ENCODE results near the gene SQSTM1.

DNA sequence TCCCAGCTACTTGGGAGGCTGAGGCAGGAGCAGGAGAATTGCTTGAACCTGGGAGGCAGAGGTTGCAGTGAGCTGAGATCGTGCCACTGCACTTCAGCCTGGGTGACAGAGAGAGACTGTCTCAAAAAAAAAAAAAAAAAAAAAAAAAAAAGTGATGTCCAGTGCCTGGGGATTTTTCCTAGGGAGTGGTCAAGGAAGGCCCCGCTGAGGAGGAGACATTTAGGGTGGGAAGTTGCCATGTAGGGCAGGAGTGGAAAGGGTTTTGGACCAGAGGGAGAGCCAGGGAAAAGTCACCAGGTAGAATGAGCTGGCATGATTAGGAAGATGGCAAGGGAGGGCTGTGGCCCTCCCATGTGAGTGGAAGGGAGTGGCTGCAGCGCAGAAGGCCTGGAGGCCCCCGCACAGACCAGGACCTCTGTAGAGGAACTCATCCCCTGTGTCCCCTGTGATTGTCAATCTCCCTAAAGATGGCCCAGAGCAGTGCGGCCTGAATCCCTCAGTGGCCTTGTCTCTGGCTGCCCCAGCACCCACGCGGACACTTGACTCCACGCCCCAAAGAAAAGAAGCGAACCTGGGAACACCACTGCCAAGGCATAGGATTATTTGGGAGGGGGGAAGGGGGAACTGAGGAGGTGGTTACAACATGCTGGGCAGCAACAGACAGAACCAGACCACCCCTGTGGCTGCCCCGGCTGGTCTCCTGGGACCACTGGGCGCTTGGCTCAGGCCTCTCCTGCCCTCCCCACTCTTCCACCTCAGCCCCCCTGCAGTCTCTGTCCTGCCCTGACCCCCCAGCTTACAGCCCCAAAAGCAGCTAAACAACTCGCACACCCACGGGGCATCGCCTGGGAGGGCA, 2.6 kb upstream of the SQSTM1 start:
- TF ChIP-seq, protein P1, sequence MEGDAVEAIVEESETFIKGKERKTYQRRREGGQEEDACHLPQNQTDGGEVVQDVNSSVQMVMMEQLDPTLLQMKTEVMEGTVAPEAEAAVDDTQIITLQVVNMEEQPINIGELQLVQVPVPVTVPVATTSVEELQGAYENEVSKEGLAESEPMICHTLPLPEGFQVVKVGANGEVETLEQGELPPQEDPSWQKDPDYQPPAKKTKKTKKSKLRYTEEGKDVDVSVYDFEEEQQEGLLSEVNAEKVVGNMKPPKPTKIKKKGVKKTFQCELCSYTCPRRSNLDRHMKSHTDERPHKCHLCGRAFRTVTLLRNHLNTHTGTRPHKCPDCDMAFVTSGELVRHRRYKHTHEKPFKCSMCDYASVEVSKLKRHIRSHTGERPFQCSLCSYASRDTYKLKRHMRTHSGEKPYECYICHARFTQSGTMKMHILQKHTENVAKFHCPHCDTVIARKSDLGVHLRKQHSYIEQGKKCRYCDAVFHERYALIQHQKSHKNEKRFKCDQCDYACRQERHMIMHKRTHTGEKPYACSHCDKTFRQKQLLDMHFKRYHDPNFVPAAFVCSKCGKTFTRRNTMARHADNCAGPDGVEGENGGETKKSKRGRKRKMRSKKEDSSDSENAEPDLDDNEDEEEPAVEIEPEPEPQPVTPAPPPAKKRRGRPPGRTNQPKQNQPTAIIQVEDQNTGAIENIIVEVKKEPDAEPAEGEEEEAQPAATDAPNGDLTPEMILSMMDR (IDR thresholded peaks at IDR 0.05; ENCODE audit: insufficient read depth, low read length): no peak
- TF ChIP-seq, protein P2, sequence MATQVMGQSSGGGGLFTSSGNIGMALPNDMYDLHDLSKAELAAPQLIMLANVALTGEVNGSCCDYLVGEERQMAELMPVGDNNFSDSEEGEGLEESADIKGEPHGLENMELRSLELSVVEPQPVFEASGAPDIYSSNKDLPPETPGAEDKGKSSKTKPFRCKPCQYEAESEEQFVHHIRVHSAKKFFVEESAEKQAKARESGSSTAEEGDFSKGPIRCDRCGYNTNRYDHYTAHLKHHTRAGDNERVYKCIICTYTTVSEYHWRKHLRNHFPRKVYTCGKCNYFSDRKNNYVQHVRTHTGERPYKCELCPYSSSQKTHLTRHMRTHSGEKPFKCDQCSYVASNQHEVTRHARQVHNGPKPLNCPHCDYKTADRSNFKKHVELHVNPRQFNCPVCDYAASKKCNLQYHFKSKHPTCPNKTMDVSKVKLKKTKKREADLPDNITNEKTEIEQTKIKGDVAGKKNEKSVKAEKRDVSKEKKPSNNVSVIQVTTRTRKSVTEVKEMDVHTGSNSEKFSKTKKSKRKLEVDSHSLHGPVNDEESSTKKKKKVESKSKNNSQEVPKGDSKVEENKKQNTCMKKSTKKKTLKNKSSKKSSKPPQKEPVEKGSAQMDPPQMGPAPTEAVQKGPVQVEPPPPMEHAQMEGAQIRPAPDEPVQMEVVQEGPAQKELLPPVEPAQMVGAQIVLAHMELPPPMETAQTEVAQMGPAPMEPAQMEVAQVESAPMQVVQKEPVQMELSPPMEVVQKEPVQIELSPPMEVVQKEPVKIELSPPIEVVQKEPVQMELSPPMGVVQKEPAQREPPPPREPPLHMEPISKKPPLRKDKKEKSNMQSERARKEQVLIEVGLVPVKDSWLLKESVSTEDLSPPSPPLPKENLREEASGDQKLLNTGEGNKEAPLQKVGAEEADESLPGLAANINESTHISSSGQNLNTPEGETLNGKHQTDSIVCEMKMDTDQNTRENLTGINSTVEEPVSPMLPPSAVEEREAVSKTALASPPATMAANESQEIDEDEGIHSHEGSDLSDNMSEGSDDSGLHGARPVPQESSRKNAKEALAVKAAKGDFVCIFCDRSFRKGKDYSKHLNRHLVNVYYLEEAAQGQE (IDR thresholded peaks at IDR 0.05; ENCODE audit: insufficient replicate concordance, low read depth): no peak
- TF ChIP-seq GABPA (IDR thresholded peaks at IDR 0.05; ENCODE audit: low read depth) (no peak), SPI1 (IDR thresholded peaks at IDR 0.05; ENCODE audit: borderline replicate concordance, low read depth) (no peak), POLR2AphosphoS5 (IDR thresholded peaks at IDR 0.05; ENCODE audit: low read depth) (no peak)
